RKO (cell line): ENCODE results near the gene HES5.
"Not testable (repeated sequence)": the region's sequence is repeated elsewhere in the genome, so short reads cannot be mapped to it uniquely, and the experiment has no call there.

Source experiments
- DNase-seq: peaks from one replicate; pipeline ENCODE4 v3.0.0-alpha.2; 2016; ENCODE audit warnings: low spot score

The HES5 gene, protein sequence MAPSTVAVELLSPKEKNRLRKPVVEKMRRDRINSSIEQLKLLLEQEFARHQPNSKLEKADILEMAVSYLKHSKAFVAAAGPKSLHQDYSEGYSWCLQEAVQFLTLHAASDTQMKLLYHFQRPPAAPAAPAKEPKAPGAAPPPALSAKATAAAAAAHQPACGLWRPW

DNA sequence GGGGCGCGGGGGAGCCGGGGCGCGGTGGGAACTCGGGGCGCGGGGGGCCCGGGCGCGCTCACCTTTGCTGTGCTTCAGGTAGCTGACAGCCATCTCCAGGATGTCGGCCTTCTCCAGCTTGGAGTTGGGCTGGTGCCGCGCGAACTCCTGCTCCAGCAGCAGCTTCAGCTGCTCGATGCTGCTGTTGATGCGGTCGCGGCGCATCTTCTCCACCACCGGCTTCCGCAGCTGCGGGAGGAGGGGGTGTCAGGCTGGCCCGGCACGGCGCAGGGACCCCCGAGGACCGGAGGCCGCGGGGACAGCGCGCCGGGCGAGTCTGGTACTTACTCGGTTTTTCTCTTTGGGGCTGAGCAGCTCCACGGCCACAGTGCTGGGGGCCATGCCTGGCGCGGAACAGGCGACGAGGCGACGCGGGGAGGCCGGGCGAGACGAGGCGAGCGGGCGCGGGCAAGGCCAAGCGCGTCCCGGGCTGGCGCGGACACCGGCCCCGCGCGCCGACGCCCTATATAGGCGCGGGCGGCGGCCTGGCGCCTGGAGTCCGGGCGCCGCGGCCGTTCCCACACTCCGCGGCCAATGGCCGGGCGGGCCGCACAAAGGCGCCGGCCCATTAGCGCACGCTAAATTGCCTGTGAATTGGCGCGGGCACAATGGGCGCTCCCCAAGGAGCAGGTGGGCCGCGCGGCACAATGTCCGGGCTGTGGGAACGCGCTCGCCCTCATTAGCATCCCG lies at the start of gene HES5:
TSS of gene HES5 (minus strand) at position 480 of the 729 bp plus-strand sequence. CDS start at position 381, 99 bp downstream.
- no peak for DNase-seq

DNA sequence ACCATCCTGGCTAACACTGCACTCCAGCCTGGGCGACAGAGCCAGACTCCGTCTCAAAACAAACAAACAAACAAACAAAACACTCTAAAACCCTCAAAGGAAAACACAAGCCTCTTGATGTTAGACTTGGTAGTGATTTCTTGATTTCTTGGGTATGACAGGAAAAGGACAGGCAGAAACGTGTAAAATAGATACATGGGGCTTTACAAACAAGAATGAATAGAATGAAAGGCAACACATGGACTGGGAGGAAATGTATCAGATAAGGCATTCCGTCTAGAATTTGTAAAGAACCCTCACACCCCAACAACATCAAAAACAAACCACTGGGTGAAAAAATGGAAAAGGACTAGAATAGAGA lies 48.7 kb upstream of the HES5 start:
- DNase-seq: no peak

DNA sequence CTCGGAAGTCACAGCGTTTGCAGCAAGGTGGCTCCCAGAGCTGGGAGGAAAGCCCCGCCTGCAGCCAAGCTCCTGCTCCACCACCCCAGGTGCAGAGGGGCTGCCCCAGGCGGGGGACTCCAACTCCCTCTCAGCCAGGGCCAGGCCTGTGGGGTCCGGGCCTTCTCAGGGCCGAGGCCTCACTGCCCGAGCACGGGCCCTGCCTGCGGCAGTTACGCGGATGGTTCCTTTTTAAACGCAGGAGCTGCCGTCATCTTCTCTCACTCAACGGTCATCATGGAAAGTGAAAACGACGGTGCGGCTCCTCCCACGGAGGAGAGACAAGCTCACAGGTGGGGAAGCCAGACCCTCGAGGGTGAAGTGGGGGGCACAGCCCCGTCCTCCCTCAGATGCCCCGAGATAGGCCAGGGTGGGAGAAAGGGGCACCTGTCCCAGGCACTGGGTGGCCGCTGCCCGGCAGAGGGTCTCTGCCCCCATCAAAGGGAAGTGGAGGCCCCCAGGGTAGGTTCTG lies 47.6 kb upstream of the HES5 start:
- DNase-seq: not testable (repeated sequence)

DNA sequence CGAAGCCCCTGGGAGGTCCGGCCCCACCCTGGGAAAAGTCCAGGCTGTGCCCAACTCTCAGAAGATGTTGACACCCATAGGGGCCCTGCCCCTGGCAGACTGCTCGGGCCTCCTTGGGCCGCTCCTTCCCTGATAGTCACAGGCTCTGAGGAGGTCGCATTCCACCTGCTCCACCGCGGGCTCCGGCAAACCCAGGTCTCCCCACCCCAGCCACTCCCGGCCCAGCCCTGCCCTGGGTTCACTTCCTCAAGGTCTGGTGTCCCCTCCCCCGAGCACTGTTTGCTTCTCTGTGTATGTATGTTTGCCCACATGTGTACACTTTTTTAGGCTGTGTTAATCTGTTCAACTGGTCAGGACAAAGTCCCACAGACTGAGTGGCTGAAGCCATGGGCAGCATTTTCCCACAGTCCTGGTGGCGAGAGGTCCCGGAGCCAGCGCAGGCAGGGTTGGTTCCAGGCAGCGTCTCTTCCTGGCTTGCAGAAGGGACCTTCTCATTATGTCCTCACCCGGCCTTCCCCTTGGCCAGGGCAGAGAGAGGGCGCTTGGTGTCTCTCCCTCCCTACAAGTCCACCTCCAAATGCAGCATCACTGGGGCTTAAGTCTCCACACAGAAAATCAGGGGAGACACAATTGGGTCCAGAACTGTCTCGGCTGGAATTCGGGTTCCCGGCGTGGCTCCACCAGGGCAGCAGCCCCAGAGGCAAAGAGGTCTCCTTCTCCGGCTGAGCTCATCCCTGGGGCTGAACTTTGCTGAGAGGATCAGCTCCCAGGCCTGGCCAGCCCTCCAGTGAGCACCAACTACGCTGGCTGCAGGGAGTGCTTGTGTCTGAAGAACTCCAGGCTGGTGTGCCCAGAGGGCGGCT lies 46.0 kb upstream of the HES5 start:
- DNase-seq: no peak

DNA sequence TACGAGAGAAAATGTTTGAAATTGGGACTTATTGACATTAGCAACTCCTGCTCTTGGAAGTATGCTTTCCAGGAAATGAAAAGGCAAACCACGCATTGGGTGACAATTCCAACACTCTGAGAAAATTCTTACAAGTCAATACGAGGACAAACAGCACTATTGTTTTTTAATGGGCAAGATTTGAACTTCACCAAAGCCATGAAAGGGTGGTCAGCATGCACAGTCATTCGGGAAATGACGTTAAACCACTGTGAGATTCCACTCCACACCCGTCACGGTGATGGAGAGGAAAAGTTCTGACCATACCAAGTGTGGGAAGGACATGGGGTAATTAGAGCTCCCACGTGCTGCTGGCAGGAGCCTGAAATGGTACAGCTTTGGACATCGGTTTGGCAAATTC lies 44.3 kb upstream of the HES5 start:
- no peak for DNase-seq

DNA sequence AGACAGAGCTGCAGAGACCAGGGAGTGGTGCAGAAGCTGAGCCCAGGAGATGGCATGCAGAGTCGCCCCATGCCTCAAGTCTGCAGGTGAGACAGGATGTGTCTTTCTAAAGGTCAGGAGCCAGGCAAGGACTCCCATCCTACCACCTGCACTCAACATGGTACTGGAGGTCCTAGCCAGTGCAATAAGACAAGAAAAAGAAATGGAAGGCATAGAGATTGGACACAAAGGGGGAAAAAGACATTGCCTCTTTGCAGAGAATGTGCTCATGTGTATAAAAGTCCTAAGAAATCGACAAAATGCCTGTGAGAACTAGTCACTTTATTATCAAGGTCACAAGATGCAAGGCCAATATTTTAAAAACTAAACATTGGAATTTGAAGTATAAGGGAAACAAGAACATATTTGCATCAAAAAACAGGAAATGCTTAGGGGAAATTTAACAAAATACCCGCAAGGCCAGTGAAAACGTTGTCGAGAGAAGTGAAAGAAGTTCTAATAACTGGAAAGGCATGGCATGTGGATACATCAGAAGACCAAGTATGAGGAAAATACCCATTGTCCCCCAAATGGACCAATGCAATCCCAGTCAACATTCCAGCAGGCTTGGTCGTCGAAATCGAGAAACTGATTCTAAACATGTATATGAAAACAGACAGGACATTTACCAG lies 43.3 kb upstream of the HES5 start:
- no peak for DNase-seq

DNA sequence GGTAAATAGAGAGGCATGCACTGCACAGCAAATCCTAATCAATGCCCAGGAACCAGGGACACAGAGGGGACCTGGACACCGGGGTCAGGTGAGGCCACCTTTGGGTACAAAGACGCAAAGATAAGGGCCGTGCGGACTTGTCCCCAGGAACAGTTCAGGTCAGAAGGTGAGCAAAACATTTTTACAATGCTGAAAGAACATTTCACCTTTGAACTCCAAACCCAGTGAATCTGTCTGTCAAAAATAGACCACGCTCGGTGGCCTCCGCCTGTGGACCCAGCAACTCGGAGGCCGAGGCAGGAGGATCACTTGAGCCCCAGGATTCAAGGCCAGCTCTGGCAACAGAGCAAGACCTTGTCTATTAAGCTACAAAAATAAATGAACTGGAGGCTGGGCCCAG lies 41.3 kb upstream of the HES5 start:
- no peak for DNase-seq

DNA sequence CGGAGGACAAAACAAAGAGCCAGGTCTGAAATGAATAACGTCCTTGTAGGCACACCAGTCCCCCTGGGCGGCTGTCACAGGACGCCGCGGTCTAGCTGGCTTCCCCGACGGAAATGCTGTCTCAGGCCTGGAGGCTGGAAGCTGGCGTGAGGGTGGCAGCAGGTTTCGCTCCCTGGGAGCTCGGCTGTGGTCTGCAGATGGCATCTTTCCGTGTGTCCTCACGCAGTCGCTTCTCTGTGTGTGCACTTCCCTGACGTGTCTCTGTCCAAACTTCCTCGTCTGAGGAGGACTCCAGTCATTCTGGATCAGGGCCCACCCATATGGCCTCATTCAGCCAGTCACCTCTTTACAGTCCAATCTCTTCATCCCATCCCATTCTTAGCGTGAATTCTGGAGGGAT lies 40.3 kb upstream of the HES5 start:
- no peak for DNase-seq

DNA sequence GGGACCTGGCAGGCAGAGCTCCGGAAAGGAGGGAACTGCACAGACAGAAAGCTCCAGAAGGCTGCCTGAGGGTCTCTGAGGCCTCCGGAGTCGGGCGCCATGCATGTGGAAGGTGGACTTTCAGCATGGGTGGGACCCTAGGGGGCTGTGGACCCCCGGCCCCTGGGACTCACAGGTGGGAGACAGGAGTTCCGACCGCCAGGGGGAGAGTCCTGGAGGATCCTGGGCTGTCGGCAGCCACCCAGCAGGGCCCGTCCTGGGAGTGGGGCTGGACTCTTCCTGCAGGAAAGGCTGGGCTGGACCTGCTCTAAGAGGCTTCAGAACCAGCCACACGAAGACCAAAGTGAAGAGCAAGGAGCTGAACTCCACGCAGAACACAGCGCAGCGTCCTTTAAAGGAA lies 39.6 kb upstream of the HES5 start:
- not testable (repeated sequence) for DNase-seq

DNA sequence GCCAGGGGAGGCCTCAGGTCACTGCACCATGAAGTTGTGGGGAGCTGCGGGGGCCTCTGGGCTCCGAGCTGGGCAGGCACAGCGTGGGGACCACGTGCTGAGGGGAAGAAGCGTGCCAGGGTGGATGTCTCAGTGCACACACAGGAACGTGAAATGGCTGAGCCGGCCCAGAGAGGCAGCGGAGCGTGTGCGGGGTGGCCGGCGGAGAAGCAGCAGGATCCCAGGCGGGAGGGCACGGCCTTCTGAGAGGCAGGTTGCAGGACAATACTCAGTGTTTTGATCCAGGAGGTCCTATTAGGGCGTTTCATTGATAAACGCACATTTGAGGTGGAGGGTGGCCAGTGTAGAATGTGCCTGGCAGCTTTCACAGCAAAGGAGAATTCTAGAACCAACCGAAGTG lies 39.0 kb upstream of the HES5 start:
- no peak for DNase-seq

DNA sequence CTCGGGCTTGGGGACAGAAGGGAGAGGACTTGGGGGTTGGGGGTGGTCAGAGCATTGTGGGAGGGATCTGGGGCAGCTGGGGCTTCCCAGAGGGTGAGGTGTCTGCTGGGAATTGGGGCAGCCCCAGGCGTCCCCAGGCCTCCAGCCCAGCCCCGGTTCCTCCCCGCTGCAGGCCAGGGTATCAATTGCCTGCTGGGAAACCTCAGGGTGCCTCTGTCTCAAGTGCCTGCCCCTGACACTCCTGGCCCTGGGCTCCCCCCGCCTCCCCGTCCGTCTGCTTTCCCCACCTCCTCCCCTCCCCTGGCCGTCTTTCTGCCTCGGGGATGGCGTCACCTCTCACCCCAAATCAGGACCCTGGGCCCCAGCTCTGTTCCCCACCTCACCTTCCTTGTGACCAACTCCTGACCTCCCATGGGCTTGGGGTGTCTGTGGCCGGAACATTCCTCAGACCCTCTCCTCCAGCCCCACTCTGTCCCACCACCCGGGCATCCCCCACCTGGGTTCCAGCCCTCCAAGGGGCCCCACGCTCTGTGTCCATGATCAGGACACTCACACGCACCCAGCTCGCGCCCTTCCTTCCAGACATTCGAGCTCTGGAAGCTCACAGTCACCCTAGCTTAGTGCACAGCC lies 38.2 kb upstream of the HES5 start:
- DNase-seq: not testable (repeated sequence)

DNA sequence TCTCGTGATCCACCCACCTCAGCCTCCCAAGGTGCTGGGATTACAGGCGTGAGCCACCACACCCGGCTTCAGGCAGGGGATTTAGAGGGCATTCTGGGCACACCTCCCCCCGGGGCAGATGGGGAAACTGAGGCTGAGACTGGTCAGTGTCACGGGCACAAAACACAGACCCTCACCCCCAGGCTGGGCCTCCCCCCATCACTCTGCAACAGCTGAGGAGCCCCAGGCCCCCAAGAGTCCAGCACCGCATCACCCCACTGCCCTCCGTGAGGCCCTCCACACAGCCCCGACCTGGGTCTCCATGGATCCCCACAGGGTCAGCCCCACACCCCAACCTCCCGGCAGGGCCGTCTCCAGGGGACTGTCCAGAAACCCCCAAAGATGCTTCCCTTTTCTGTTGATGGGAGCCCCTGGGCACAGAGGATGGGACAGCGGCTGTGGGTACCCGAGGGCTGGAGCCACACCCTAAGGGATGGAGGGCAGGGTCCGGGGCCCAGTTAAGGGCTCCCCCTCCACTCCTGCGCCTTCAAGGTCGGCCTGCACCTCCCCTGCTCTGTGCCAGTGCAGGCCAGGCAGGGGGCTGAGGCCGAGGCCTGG lies 37.1 kb upstream of the HES5 start:
- no peak for DNase-seq

DNA sequence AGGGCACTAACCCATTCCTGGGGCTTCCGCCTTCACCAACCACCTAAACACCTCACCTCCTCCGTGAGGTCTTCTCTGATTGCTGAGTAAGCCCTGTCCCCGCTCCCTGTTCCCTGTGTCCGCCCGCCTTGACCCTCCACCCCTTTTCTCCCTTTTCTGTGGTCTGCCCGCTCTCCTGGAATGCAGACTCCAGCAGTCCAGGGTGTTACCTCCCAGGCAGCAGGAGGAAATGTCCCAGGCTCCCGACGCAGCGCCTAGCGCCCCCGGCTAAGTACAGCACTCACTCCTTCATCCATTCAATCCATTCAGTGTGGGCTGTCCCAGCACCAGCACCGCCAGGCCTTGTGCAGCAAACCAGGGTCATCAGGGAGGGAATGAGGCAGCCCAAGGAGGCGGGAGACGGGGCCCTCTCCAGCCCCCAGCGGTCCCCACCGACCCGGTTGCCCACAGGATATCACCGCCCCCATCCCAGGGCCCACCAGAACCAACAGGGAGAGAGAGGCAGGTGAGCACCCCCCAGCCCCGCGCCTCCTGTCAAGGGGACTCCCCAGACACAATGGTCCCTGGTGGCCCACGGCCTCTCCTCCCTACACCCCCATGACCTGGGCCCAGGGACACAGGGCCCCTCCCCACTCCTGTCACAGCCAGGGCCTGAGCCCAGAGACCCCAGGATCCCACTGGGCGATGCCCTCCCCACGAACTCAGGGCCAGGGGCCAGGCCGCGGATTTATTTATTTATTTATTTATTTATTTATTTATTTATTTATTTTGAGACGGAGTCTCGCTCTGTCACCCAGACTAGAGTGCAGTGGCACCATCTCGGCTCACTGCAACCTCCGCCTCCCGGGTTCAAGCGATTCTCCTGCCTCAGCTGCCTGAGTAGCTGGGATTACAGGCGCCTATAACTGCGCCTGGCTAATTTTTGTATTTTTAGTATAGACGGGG lies 36.3 kb upstream of the HES5 start:
- no peak for DNase-seq

DNA sequence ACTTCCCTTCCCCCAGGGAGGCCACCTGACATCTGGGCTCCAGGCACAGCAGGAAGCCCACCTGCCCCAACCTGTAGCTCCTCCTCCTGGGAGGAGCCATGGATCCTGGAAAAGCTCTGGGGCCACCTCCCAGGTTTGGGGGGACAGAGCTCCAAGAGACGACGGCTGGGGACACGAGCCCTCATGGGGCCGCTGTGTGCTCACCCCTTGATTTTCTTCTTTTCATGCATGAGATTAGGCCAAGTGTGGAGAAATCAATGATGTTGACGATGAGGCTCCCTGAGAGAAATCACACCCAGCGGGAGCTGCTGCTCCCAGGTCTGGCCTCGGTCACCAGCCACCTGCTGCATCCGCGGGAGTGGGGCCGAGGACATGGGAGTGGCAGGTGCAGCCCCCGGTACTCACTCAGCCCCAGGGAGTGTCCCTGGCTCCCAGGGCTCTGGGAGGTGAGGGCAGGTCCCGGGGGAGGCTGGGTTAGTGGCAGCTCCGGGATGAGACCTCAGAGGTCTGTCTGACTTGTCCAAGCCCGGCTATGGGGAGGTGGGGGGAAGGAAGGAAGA lies 34.8 kb upstream of the HES5 start:
- DNase-seq: no peak

DNA sequence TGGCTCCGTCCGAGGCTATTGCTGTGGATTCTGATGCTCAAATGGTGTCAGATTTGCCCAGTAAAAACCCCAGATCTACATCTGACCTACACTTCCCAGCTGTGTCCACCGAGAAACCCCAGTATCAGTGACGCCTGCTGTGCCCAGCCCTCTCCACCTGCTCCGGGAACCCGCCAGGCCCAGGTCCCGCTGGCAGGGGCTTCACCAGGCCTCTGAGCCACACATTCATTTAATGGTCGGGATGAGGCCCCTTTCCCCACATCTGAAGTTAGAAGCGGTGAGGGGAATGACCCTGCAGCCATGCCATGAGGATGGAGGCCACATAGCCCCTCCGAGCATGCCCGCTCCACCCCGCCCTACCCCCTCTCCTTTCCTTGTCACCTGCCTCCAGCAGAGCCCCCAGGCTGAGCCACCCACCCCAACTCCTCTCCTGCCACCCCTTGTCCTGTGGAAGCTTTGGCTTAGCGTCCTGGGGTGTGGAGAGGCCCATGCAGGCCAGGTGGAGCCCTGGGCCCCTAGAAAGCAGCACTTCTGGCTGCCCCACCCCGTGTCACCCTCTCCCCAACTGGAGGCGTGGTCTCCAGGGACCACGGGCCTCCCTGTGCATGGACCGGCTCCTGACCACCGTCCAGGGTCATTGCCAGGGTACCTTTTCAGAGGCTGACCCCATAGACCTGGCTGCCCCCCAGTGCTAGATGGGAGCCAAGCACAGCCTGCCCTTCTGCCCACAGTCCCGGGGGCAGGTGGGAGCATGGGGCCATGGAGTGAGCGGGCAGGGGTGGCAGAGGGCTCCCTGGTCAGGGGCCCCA lies 34.1 kb upstream of the HES5 start:
- DNase-seq: no peak

DNA sequence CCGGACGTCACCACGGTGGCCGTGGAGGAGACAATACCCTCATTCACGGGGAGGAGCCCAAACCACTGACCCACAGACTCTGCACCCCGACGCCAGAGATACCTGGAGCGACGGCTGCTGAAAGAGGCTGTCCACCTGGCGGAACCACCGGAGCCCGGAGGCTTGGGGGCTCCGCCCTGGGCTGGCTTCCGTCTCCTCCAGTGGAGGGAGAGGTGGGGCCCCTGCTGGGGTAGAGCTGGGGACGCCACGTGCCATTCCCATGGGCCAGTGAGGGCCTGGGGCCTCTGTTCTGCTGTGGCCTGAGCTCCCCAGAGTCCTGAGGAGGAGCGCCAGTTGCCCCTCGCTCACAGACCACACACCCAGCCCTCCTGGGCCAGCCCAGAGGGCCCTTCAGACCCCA lies 33.1 kb upstream of the HES5 start:
- DNase-seq: no peak

DNA sequence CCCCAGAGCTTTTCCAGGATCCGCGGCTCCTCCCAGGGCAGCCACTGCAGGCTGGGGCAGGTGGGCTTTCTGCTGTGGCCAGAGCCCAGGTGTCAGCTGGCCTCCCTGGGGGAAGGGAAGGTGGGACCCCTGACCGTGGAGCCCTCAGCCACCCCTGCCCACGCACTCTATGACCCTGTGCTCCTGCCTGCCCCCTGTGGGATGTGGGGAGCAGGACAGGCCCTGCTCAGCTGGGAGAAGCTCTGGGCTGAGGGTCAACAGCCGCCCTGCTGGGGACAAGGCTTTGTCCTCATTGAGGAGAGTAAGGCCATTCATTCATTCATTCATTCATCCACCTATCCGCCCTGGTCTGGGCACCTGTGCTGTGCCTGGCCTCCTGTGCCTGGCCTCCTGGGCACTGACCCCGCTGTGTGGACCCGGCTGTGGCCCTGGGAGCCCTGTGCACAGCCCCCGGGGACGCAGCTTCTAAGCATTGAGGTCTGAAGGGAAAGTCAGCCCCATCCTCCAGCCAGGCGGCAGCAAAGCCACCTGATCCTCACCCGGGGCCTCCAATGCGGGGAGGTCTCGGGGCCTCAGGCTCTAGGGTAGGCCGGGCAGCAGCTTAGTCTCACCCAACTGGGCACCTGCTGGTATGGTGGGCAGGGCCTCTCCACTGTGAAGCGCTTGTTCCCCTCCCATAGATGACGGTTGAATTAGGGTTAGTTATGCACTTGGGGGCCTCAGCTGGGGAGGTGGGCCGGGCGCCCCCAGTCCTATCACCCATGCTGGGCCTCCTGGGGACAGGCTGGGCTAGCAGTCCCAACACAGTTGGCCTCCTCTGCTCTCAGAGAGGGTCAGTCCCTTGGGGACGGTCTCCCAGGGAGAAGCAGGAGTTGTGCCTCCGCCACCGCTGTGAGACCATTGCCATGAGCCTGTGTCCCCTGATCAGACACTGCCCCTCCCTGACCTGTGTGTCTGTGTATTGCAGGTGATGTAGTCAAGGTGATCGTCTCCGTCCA lies 32.1 kb upstream of the HES5 start:
- DNase-seq: no peak

DNA sequence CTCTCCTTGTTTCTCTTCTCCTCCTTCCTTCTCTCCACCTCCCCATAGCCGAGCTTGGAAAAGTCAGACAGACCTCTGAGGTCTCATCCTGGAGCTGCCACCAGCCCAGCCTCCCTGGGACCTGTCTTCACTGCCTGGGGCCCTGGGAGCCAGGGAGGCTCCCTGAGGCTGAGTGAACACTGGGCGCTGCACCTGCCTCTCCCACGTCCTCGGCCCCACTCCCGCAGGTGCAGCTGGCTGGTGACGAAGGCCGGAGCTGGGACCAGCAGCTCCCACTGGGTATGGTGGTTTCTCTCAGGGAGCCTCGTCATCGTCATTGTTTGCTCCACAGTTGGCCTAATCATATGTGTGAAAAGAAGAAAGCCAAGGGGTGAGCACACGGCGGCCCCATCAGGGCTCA lies 31.4 kb upstream of the HES5 start:
- no peak for DNase-seq
